Measurements from ENCODE around the gene CBX4.
"Not testable (repeated sequence)": the region's sequence is repeated elsewhere in the genome, so short reads cannot be mapped to it uniquely, and the experiment has no call there.

CBX4 gene

DNA sequence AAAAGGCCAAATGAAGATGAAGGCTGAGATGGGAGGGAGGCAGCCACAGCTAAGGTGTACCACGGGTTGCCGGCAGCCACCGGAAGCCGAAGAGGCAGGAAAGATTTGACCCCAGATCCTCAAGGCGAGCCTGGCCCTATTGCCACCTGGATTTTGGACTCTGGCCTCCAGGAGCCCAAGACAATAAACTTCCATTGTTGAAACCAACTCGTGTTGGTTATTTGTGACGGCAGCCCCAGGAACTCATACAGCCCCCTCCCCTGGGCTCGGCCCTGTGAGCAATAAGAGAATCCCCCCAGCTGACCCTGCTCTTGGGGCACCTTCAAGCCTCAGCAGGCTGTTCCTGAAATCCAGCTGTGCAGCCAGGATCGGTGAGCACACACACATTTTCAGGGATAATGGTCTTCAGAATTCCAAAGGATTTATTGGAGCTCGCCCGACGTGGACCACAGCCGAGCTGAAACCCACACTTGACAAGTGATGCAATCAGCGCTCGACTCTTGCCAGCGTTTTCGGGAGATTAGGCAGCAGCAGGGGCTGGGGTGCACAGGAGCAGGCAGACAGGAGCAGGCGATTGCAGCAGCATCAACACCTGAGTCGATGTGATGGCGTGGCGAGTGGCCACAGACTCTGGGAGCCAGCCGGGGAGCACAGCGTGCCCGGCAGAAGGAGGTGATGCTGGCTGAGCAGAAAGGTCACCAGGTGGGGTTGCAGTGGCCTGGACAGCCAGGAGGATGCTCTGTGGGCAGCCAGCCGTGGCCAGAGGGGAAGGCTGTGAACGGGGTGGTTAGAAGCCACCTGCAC, 22.4 kb upstream of the CBX4 start:
- no peak for DNase-seq (ENCODE audit: extremely low read depth in 1 of 2, low read depth in 1 of 2)

DNA sequence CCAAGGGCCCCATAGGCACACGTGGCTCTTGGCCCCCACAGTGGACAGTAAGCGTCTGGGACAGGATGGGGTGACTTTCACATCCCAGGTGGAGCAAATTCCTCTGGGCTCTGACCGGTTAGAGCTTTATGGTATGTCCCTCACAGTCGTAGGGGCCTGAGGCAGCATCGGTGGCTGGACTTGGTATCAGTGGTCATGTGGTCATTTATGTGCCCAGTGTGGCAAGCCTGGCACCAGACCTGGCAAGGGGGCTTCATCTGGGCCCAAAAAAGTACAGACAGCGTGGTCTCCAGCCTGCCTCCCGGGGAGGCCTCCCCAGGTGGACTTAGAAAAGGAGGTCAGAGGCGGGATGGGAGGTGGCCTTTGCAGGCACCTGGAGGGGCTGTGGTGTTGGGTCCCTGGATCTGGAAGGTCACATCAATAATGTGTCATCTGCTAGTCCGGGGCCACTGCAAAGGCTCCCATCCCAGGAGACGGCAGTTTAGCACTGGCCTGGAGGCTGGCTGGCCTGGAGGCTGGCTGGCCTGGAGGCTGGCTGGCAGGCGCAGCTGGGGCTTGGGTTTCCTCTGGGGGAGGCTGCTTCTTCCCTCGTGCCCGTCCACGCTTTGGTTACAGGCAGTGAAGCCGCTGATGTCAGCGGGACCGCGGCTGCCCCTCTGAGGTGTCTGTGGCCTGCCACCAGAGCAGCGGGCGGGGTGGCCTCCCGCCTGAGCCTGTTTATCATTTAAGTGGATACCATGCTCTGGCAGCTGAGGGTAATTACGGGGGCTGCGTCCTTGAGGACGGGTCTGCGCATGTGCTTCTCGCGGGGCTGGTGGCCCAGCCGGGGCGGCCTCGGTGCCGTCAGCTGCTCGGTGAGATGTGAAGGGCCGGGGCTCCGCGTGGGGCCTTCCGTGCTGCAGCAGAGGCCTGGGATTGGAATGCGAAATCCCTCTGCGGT, 20.7 kb upstream of the CBX4 start:
- no peak for DNase-seq (ENCODE audit: extremely low read depth in 1 of 2, low read depth in 1 of 2)

DNA sequence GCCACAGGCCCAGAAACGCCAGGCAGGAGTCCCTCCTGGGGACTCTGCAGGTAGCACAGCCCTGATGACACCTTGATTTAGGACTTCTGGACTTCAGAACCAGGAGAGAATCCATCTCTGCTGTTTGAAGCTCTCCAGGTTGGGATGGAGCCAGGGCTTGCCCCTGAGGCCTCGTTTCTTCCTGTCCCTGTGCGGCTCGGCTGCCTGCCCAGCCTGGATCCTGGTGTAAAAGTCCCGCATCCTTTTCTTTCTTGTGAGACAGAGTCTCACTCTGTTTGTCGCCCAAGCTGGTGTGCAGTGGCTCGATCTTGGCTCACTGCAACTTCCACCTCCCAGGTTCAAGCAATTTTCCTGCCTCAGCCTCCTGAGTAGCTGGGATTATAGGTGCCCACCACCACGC, 17.9 kb upstream of the CBX4 start:
- DNase-seq (ENCODE audit: extremely low read depth in 1 of 2, low read depth in 1 of 2), result no peak

DNA sequence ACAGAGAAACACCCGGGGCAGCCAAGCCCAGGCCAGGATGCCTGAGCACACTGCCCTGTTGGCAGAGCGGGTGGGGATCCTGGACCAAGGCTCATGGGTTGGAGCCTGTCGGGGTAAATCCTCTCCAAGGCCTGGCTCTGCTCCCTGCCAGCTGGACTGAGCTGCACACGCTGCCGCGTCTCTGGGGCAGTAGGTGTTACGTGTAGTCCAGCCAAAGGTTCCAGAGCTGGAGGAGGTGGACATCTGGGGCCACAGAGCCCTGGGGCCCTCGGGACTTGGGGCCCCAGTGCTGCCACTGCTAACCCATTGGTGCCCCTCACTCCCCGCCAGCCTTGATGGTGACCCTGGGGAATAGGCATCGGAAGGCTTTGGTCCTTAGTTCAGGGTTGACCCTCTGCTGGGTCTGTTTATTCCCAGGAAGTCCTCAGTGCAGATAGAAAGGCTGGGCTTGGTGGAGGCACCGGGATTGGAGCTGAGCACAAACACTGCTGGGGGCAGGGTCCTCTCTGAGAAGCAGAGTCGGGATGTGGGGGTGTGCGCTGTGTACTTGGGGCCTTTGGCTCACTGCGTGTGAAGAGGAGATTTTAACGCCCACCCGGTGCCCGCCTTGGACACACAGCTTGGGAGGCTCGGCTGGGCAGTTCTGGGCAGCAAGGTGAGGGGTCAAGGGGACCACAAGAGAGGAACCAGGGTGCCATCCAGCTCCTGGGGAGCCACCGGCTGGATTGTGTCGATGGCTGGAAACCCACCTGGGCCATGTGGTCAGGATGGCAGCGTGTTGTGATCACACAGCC, 16.3 kb upstream of the CBX4 start:
- no peak for DNase-seq (ENCODE audit: extremely low read depth in 1 of 2, low read depth in 1 of 2)

DNA sequence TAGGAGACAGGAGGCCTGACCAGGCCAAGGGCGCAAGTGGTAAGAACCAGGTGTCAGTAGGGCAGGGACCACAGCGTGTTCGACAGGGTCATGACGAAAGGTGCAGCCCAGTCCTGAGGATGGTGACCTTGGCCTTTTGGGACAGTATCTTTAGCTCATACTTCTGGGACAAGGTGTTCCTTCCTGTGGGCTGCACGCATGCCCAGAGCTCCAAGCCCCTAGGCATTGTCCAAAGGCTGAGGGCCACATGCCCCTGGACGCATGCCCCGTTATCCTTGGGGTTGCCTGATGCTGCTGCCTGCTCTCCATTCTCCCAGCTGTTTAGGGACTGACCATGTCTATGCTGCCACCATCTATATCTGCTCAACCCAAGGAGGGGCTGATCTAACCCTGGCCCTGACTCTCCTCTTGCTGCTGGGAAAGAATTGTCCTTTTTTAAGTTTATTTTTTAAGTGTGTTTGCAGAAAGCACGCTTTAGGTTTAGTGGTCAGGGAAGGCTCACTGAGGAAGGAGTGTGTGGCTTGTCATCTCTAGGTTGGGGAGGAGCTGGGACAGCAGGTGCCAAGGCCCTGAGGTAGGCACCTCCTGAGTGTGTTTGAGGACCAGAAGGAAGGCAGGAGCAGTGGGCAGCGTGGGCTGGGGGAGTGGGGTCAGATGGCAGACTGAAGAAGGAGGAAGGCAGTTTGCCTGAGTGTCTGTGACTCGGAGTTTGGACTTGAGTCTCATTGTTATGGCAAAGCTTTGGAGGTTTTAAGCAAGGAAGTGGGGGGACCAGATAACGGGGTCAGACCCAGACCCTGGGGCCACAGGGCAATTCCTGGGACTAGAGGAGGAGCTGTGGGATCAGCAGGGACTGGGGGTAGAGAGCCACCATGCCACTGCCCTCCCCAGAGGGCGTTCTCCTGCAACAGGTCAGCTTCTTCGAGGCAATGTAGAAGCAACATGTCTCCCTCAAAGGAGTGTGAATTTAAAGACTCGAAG, 15.1 kb upstream of the CBX4 start:
- no peak for DNase-seq (ENCODE audit: extremely low read depth in 1 of 2, low read depth in 1 of 2)

DNA sequence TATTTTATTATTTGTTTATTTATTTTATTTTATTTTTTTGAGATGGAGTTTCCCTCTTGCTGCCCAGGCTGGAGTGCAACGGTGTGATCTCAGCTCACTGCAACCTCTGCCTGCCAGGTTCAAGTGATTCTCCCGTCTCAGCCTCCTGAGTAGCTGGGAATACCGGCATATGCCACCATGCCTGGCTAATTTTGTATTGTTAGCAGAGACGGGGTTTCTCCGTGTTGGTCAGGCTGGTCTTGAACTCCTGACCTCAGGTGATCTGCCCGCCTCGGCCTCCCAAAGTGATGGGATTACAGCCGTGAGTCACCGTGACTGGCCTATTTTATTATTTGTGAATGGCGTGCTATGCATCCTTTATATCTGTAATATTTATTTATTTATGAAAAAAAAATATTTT, 13.9 kb upstream of the CBX4 start:
- not testable (repeated sequence) for DNase-seq (ENCODE audit: extremely low read depth in 1 of 2, low read depth in 1 of 2)

DNA sequence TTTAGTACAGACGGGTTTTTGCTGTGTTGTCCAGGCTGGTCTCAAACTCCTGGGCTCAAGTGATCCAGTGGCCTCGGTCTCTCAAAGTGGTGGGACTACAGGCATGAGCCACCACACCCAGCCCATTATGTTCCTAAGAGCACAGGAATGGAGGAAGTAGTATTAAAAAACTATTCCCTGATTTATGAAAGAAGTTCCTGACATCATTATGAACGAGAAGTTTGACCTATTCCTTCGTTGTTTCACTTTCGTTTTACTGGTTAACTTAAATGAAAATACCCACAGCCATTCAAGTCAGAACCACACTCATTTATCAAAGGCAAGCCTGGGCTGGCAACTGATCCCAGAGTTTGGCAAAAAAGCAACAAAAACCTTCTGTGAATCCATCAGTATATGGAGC, 13.5 kb upstream of the CBX4 start:
- no peak for DNase-seq (ENCODE audit: extremely low read depth in 1 of 2, low read depth in 1 of 2)

DNA sequence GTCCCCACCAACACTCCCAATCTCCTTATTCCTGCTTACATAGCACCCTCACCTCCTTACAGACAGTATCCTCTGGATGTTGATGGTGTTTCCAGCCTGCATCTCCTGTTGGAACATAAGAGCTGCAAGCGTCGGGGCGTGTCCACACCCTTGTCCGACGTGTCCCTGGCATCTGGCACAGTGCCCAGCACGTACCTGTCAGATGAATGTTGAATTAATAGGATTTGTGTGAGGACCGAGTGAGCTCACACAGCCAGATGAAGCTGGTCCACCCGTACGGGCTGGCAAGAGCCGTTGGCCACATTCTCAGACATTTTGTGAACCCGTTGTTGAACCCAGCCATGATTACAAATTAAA, 12.2 kb upstream of the CBX4 start:
- no peak for DNase-seq (ENCODE audit: extremely low read depth in 1 of 2, low read depth in 1 of 2)

DNA sequence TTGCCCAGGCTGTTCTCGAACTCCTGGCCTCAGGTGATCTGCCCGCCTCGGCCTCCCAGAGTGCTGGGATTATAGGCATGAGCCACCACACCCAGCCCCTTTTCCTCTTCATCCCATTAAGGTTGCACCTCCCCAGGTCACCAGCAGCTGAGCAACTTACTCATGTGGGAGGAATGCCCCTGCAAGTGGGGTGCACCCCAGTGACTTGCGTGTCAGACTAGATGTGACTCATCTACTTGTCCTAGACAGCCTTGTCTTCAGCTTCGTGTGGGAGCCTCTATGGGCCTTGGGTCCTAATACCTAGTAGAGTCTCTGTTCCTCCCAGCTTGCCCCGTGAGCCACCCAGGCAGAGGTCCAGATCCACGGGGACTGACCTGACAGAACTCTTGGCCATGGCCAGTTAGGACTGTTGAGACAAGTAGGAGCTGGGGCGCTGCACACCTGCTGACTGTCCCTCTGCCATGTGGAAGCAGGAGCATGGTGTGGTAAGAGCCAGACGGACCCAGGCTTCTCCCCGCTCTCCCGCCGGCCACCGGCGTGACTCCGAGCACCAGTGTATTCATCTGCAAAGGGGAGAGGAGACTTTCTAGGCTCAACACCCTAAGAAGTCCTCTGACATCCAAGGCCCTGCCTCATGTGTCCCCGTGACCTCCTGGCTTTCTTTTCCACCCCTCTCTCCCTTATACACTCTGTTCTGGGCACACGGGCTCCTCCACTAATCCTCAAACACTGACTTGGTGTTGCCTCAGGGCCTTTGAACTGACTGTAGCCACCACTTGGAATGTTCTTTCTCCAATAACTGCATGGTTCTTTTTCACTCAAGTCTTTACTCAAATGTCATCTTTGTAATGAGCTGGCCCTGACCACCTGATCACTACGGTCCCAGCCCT, 11.6 kb upstream of the CBX4 start:
- no peak for DNase-seq (ENCODE audit: extremely low read depth in 1 of 2, low read depth in 1 of 2)

DNA sequence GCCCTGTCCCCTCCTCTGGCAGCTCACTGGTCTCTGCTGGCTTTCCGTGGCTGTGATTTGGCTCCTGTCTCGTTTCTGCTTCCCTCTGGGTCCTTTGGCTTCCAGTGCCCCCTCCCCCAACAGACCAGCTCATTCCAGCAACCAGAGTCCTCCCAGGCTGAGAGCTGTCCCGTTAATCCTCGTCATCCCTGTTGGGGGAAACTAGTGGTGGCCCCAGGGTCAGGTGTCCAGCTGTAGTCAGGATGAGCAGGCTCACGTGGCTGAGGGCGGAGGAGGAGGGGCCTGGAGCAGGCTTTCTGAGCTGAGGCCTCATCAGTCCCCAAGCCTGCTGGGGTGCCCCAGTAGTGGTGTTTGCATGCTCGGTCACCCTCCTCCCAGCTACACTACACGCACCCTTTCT, 10.7 kb upstream of the CBX4 start:
- DNase-seq (ENCODE audit: extremely low read depth in 1 of 2, low read depth in 1 of 2), result no peak

DNA sequence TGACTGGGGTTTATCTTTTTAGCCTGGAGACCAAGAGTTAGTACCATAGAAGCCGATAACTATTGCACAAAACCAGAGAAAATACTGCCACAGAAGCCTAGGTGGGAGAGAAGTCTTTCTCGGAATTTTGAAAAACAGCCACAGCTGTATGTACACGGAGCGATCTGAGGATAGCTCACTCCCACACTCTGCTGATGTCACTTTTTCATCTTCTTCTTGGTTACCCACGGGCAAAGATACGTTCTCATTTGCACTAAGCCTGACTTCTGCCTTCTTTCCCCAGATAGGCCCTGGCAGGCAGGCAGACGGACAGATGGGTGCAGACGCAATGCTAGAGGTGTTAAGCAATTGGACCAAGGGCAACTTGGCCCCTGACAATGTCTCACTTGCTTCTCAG, 9.1 kb upstream of the CBX4 start:
- no peak for DNase-seq (ENCODE audit: extremely low read depth in 1 of 2, low read depth in 1 of 2)

DNA sequence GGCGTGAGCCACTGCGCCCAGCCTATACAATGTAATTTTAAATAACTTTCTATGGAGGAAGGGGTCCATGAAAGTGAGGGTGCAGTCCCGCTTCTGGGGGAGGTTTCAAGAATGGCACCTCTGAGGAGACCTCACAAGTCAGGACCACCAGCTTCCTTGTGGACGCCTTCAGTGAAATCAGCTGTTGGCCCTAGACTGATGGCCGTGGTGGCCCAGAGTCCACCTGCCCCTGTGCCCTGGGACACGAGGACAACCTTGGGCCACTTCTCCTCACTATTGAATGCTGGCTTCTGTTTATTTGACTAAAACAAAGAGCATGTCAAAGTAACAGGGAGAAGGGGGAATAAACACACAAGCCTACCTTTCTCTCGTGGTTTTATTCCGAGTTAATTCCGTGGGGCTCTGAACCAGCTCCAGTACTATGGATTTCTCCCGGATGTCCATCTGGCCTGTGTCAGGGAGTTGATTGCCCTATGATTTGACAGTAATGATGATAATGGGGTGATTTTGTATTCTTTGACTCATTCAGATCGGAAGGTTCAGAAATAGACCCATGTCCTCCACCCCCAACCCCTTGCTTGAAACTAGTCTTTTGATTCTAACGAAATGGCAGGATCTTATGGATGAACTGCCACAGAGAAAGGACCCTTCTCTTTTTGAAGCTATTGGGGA, 8.6 kb upstream of the CBX4 start:
- no peak for DNase-seq (ENCODE audit: extremely low read depth in 1 of 2, low read depth in 1 of 2)

DNA sequence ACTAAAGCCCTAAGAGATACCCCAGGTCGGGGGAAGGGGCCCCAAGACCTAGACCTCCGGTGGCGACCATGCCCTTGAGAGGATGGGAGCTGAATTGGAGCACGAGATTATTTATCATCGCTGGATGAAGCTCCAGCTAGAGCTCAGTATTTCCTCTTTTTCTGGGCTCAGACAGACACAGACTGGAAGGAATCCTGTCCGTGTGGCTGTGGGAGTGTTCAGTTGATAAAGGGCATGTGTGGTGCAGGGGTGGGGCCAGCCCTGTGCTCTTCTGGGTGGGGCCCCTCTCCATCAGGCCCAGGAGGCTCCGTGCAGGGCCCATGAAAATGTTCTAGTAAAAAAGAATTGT, 6.3 kb upstream of the CBX4 start:
- no peak for DNase-seq (ENCODE audit: extremely low read depth in 1 of 2, low read depth in 1 of 2)

DNA sequence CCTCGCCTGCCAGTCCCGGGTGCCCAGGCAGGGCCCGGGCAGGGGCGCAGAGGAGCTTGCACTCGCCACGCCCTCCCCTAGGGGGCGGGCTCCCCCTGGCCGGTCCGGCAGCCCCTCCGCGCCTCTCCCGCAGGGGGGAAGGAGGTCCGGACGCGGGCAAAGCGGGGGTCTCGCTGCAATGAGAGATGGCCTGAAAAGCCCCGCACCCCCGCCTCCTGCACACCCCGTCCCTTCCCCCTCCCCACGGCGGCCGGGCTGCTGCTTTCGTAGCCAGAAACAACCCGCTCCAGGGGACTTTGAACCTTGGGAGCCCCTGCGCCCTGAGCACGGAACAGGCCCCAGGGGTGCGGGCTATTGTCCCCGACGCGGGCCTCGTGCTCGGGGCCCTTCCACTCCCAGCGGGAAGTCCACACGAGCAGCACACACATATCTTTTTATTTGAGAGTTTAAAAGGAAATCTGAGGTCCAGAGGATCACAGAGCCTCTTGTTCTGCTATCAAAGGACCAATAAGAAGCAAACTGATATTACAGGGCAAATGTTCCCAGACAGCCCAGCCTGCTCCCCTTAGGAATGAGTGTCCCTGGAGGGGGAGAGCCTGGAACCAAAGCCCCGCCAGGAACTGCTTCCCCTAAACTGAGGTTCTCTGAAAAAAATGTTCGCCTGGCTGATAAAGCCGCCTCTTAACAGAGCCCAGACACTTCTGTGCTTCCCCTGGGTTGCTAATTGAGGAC, 5.8 kb upstream of the CBX4 start:
- no peak for DNase-seq (ENCODE audit: extremely low read depth in 1 of 2, low read depth in 1 of 2)

DNA sequence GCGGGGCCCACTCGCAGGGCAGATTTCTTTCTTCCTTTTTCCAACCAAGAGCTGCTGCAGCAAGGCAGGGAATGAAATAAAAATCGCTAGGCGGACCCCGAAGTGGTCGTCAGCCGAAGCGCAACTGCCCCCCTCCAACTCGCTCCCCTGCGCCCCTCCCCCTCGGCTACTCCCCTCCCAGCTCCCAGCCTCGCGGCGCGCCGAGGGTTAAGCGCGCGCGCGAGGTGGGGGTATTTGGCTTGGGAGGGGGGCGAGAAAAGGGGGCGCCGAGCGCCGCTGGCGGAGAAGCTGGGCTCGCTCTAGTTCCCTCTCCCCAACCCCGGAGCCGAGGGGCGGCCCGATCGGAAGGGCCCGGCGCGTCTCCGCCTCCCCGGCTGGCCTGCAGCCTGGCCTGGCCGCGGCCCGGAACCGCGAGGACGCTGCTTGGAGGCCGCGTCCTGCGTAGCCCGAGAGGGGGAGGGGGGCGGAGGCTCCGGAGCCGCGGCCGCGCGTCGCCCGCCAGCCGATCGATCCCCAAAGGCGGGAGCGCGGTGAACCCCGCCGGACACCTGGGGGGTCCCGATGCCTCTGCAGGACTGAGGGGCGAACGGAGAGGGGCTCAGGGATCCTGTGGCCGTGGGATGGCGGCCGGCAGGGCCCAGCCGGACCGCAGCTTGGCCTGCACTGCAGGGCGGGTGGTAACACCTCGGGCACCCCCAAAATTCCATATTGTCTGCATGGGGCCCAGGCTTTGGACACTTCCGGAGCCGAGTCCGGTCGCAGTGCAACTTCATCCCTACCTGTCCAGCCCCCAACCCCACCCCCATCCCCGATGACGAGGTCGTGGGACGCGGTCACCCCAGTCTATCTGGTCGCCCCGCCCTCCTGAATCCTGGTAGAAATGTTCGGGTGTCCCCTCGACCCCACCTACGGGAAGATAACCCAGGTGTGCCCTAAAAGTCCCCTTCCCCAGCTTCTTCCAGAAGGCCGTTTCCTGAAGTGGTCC, 4.9 kb upstream of the CBX4 start:
- DNase-seq (ENCODE audit: extremely low read depth in 1 of 2, low read depth in 1 of 2), result no peak

DNA sequence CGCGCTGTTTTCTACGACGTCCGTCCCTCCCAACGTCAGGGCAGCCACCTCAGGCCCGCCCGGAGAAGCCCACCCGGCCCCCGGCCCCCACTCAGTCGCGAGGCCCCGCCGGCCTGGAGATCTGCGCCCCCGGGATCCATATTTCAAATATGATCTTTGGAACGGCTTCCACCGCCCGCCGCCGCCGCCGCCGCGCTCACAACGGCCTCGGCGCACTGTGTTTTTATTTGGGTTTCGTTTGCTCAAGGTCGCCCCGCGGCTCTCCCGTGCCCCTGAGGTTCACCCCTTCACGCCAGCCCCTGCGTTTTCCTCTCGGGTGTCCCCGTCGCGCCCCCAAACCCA, 4.2 kb upstream of the CBX4 start:
- DNase-seq (ENCODE audit: extremely low read depth in 1 of 2, low read depth in 1 of 2), result no peak

Data from stimulated activated CD8-positive, alpha-beta memory T cell treated with anti-CD3 and anti-CD28 coated beads, Interleukin-7, amount 100 ng/mL, for 48 hours (primary cell).